DND-41 (cell line): ENCODE results near the gene FSD1L.

Experiments
- EZH2 ChIP-seq: IDR thresholded peaks from 3 replicates; pipeline ENCODE4 v1.6.1; 2012; ENCODE audit warnings: borderline replicate concordance, low read depth, mild to moderate bottlenecking, moderate library complexity, low read length, inconsistent platforms; ENCODE audit not compliant: severe bottlenecking
- TF ChIP-seq, protein P1 (sequence below): IDR thresholded peaks from 2 replicates; pipeline ENCODE4 v1.5.1; 2012; ENCODE audit warnings: borderline replicate concordance, low read length, moderate library complexity, mild to moderate bottlenecking; ENCODE audit not compliant: poor library complexity, severe bottlenecking; ENCODE audit errors: extremely low read depth

DNA sequence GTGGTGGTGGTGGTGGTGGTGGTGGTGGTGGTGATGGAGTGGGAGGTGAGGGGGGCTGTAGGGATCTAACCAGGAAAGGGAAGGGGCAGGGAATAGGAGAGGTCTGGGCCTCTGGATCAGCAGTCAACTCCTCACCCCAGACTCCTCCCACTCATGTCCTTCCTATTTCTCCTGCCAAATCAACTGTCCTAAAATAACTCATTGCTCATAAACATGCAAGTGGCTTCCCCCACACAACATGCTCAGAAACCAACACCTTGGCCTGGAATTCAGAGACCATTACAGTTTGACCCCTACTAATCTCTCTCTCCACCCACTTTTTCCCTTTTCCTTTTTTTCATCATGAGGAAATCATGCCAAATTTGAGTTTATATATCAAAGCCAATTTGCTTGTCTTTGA lies 8.4 kb upstream of the FSD1L start:
- TF ChIP-seq EZH2, result no peak
- TF ChIP-seq, protein P1, sequence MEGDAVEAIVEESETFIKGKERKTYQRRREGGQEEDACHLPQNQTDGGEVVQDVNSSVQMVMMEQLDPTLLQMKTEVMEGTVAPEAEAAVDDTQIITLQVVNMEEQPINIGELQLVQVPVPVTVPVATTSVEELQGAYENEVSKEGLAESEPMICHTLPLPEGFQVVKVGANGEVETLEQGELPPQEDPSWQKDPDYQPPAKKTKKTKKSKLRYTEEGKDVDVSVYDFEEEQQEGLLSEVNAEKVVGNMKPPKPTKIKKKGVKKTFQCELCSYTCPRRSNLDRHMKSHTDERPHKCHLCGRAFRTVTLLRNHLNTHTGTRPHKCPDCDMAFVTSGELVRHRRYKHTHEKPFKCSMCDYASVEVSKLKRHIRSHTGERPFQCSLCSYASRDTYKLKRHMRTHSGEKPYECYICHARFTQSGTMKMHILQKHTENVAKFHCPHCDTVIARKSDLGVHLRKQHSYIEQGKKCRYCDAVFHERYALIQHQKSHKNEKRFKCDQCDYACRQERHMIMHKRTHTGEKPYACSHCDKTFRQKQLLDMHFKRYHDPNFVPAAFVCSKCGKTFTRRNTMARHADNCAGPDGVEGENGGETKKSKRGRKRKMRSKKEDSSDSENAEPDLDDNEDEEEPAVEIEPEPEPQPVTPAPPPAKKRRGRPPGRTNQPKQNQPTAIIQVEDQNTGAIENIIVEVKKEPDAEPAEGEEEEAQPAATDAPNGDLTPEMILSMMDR, result no peak
